SK-N-SH (cell line): ENCODE results near the gene MAP2K5. TPM values are rescaled to one million over a fixed set of nuclear protein-coding genes. Genes with fewer than 3 reads are reported as not detected.

ENCODE experiments used
- CTCF ChIA-PET: fragments of 300-600, 350-600 bp; formaldehyde crosslinking; extraction: SDS; loops from one replicate; lab custom pipeline; 2021; lab: Yijun Ruan, JAX
- POLR2A ChIA-PET: fragments of 350-600 bp; sonication (Branson Sonifier 250); formaldehyde crosslinking; extraction: SDS; loops from one replicate; lab custom pipeline; 2020; ENCODE audit warnings: antibody characterized with exemption, inconsistent platforms; lab: Yijun Ruan, JAX
- DNase-seq: peaks from one replicate; pipeline ENCODE4 v3.0.0; 2012
- H2AFZ ChIP-seq: fragments of 200-600 bp; sonication (generic); 2 replicates; pipeline ENCODE4 v1.8.1; 2016; ENCODE audit warnings: antibody characterized with exemption, mild to moderate bottlenecking, low read depth
- H3F3A ChIP-seq: fragments of 200-600 bp; sonication (generic); replicated peaks from 2 replicates; pipeline ENCODE3; 2016; ENCODE audit warnings: antibody characterized with exemption, mild to moderate bottlenecking; ENCODE audit not compliant: insufficient read depth
- H3K27ac ChIP-seq, 2 experiments: fragments of 200-500 bp in 1 of 2; fragments of 200-600 bp in 1 of 2; sonication (Bioruptor generic) in 1 of 2; sonication (generic), shearing (Covaris generic) in 1 of 2; 2 replicates each; pipeline versions ENCODE4 v1.5.1 to v1.6.1; 2014 to 2016; ENCODE audit warnings: low read depth in 2 of 2, inconsistent platforms in 1 of 2, low read length in 1 of 2, mild to moderate bottlenecking in 1 of 2, mixed read lengths in 1 of 2
- H3K27me3 ChIP-seq: fragments of 200-600 bp; sonication (generic), shearing (Covaris generic); 2 replicates; pipeline ENCODE4 v1.6.1; 2016; ENCODE audit warnings: mixed run types; ENCODE audit not compliant: insufficient read depth
- H3K36me3 ChIP-seq, 2 experiments: fragments of 200-500 bp in 1 of 2; fragments of 200-600 bp in 1 of 2; sonication (Bioruptor generic) in 1 of 2; sonication (generic) in 1 of 2; replicated peaks in 1 of 2; 2 replicates each; pipeline versions ENCODE3 to v1.5.1; 2014 to 2016; ENCODE audit warnings: low read length in 1 of 2, mild to moderate bottlenecking in 1 of 2; ENCODE audit not compliant: insufficient read depth in 2 of 2, control insufficient read depth in 1 of 2
- H3K4me1 ChIP-seq, 2 experiments: fragments of 200-500 bp in 1 of 2; fragments of 200-600 bp in 1 of 2; sonication (Bioruptor generic) in 1 of 2; sonication (generic), shearing (Covaris generic) in 1 of 2; 2 replicates each; pipeline versions ENCODE4 v1.5.1 to v1.6.1; 2014 to 2016; ENCODE audit warnings: low read depth in 1 of 2, low read length in 1 of 2, mixed run types in 1 of 2; ENCODE audit not compliant: insufficient read depth in 2 of 2, control insufficient read depth in 1 of 2
- H3K4me2 ChIP-seq: fragments of 200-600 bp; sonication (generic), shearing (Covaris generic); 2 replicates; pipeline ENCODE4 v1.6.1; 2017; ENCODE audit warnings: mixed run types
- H3K4me3 ChIP-seq, 2 experiments: fragments of 200-500 bp in 1 of 2; fragments of 200-600 bp in 1 of 2; sonication (Bioruptor generic) in 1 of 2; sonication (generic), shearing (Covaris generic) in 1 of 2; 2 replicates each; pipeline versions ENCODE4 v1.5.1 to v1.8.1; 2014 to 2016; ENCODE audit warnings: low read depth in 2 of 2, inconsistent platforms in 1 of 2, low read length in 1 of 2, mild to moderate bottlenecking in 1 of 2, mixed read lengths in 1 of 2, moderate library complexity in 1 of 2
- H3K79me2 ChIP-seq: fragments of 200-600 bp; sonication (generic); 2 replicates; pipeline ENCODE4 v1.8.1; 2017; ENCODE audit warnings: mild to moderate bottlenecking; ENCODE audit not compliant: insufficient read depth
- H3K9ac ChIP-seq: fragments of 200-600 bp; sonication (generic); 2 replicates; pipeline ENCODE4 v1.6.1; 2017; ENCODE audit warnings: mixed run types
- H3K9me2 ChIP-seq: fragments of 200-600 bp; sonication (generic); 2 replicates; pipeline ENCODE4 v1.6.1; 2017; ENCODE audit warnings: mixed run types
- H3K9me3 ChIP-seq: fragments of 200-600 bp; sonication (generic); 2 replicates; pipeline ENCODE4 v1.6.1; 2017; ENCODE audit warnings: mixed run types, mild to moderate bottlenecking, moderate library complexity
- H4K20me1 ChIP-seq: fragments of 200-600 bp; sonication (generic); 2 replicates; pipeline ENCODE4 v1.6.1; 2017; ENCODE audit warnings: mild to moderate bottlenecking, mixed run types; ENCODE audit not compliant: insufficient read depth
- FOXJ3 ChIP-seq: sonication (generic); formaldehyde crosslinking; IDR thresholded peaks from 2 replicates; pipeline ENCODE4 v1.5.1; 2020; ENCODE audit warnings: mild to moderate bottlenecking, missing genetic modification reagents
- NRF1 ChIP-seq: IDR thresholded peaks from 2 replicates; pipeline ENCODE4 v1.6.1; 2012; ENCODE audit warnings: low read depth, mild to moderate bottlenecking, low read length
- POLR2AphosphoS5 ChIP-seq: IDR thresholded peaks from 2 replicates; pipeline ENCODE4 v1.6.1; 2012; ENCODE audit warnings: low read depth, low read length
- REST ChIP-seq: IDR thresholded peaks from 2 replicates; pipeline ENCODE4 v1.6.1; 2012; ENCODE audit warnings: mild to moderate bottlenecking, low read depth, low read length, moderate library complexity
- RFX5 ChIP-seq: IDR thresholded peaks from 2 replicates; pipeline ENCODE4 v1.6.1; 2012; ENCODE audit warnings: mild to moderate bottlenecking, improper control_type of control experiment, low read length
- WGBS: methylation state at CpG from one replicate; pipeline ENCODE4 v1.1.6; 2017; ENCODE audit warnings: low lambda C conversion rate; 5-methylcytosine and 5-hydroxymethylcytosine counted together
- polyA plus RNA-seq, 3 experiments: library from polyadenylated mRNA; depleted of rRNA; stranded (reverse); fragments of >200 nt; gene quantifications; 2 replicates each; pipeline ENCODE4 v1.2.3, GENCODE V29; 2012

The MAP2K5 gene
- polyA plus RNA-seq, 1 of the 3 experiments (the other 2 are of a cell fraction): 6.2 TPM

- 83% methylated on average over 38 of the region's 39 CpGs for WGBS
- ChIA-PET CTCF (interaction anchor here (0.7 to 2.2 kb wide), 4 partner anchors 12 to 364 kb away, joined by 3 to 4 read pairs (median 4); no protein-coding TSS in a partner anchor), POLR2A (no interaction called here)
- Histone ChIP-seq H3K9me2 (no peaks in the 10 kb centered on the region), H2AFZ (no peak overlapping the region), H3K27ac (no peak overlapping the region), H3K27me3 (peaks cover 36% of the 10 kb centered on the region), H3K9ac (no peak overlapping the region), H4K20me1 (no peaks in the 10 kb centered on the region), H3K79me2 (no peaks in the 10 kb centered on the region), H3K4me3 (no peak overlapping the region), H3K9me3 (no peaks in the 10 kb centered on the region), H3K4me1 (peaks cover 0 to 22% of the 10 kb centered on the region in 2 experiments; a peak in 2 of 4 replicates), H3K4me2 (no peak overlapping the region), H3K36me3 (no peaks in the 10 kb centered on the region), H3F3A (no peaks in the 10 kb centered on the region)
- DNase-seq: no peak
- TF ChIP-seq FOXJ3: no peak
- no peak for TF ChIP-seq RFX5
- no peak for TF ChIP-seq POLR2AphosphoS5
- peak; percentile 94 for TF ChIP-seq REST
Observed at GRCh38 chr15:67820992-67821783, 278.7 kb downstream of the MAP2K5 start.

GRCh38 chr15:67821784-67822440 lies 279.4 kb downstream of the MAP2K5 start:
- peak; percentile 74 for DNase-seq
- H3F3A ChIP-seq: no peaks in the 10 kb centered on the region
- no peak overlapping the region for H3K27ac ChIP-seq
- ChIA-PET CTCF (interaction anchor here (0.7 to 4.6 kb wide), 3 partner anchors 11 to 365 kb away, joined by 3 to 23 read pairs (median 10); no protein-coding TSS in a partner anchor), POLR2A (no interaction called here)
- no peak overlapping the region for H3K4me2 ChIP-seq
- no peak overlapping the region for H3K4me3 ChIP-seq
- no peaks in the 10 kb centered on the region for H3K79me2 ChIP-seq
- peaks cover 36% of the 10 kb centered on the region for H3K27me3 ChIP-seq
- H3K4me1 ChIP-seq: peaks cover 0 to 22% of the 10 kb centered on the region in 2 experiments; a peak in 2 of 4 replicates
- no peak overlapping the region for H2AFZ ChIP-seq
- no peaks in the 10 kb centered on the region for H3K9me2 ChIP-seq
- no peak for TF ChIP-seq NRF1
- no peaks in the 10 kb centered on the region for H4K20me1 ChIP-seq
- no peaks in the 10 kb centered on the region for H3K36me3 ChIP-seq
- no peak overlapping the region for H3K9ac ChIP-seq
- 35% methylated on average over 31 of the region's 43 CpGs for WGBS
- no peaks in the 10 kb centered on the region for H3K9me3 ChIP-seq
